Activated T-cell treated with anti-CD3 and anti-CD28 coated beads for 1 hour (primary cell): ENCODE data around the gene SARM1.

Source experiments
- DNase-seq: peaks from one replicate; pipeline ENCODE4 v3.0.0-alpha.2; 2020; ENCODE audit warnings: low read depth

Gene SARM1

DNA sequence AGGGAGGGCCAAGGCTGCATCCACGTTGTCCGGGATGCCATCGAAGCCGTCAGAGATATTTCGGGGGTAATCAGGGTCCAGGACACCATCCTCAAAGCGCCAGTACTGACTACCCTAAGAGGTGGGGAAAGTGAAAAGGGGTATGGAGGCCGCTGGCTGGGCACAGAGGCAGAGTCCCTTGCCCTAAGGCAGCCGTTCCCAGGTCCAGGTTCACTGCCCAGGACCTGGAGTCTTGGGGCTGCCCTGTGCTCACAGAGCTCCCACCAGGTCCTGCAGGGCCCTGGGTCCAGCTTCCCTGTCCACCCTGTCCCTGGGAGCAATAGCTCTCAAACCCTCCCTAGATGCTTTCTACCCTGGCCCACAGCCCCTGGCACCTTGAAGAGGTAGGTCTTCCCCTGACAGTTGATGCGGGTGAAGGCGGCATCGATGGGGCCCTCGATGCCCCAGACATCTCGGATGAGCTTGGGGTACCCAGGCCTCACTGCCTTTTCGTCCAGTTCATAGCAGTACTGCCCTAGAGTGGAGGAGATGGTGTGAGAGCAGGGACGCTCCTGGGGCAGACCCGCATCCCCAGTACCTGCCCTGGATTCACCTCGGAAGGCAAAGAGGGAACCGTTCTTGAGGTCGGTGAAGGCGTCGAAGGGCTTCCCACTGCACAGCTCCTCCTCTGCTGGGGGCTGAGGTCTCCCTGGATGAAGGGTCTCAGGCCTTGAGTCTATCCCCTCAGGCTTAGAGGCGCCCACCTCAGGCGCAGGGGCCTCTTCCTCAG lies 2.4 kb upstream of the SARM1 start:
- DNase-seq = no peak

DNA sequence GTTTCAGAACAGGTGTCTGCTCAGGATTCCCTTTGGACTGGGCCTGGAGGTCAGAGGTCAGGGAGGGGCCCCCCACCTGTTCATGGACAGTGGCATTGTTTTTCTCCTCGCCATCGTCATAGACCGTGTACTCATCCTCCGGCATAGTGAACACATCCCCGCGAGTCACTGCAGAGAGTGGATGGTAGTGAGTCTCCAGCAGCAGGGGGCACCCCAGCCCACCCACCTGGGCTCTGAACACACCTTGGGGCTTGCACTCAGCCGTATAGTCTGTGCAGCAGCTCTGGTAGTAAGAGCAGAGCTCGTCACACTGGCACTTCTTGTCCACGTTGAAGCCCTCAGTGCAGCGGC lies 1.8 kb upstream of the SARM1 start:
- no peak for DNase-seq

DNA sequence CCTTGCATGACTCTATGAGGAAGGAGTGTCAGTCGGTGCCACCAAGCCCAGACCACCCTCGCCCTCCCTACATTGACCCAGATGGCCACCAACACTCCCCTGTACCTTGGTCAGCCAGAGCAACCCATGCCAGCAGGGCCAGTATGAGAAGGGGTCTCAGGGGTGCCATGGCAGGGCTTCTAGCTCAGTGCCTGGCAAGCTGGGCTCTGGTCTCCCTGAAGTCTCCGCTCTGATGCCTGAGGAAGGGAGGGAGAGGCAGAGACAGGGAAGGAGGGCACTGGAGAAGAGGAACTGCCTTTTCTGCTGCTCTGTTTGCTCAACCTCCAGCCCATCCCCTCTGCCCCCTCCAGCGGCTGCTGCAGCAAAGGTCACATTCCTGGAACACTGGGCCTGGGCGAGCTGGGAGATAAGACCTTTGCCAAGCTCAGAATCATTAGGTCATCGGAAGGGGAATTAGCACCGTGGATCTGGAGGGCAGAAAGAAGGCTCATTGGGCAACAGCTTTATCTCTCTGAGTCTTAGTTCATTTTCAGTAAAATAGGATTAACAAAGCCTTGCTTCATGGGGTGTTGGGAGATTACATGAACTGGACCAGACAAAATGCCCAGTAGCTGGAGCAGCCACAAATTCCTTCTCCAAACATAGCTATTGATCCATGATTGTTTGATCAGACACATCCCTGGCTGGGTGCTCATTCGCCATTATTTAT lies 1.3 kb upstream of the SARM1 start, which contains the start of gene VTN:
Gene VTN (minus strand): TSS at position 273 of the 709 bp plus-strand sequence. CDS start 104 bp downstream, at position 169.
- no peak for DNase-seq

DNA sequence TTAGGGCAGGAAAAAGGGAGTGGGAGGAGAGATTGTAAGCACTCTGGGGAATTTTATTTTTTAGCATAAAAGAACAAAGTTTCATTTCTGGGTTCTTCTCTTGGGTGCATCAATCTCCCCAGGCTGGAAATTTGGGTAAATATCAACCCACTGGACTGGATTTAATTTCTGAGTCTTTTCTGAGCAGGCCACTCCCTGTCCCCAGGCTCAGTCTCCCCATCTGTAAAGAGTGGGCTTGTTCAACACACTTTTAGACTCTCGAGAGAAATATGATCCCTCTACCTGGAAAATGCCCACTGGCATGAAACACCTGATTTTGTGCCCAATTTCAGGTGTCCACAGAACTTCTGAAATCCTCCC lies 770 bp upstream of the SARM1 start:
- no peak for DNase-seq

DNA sequence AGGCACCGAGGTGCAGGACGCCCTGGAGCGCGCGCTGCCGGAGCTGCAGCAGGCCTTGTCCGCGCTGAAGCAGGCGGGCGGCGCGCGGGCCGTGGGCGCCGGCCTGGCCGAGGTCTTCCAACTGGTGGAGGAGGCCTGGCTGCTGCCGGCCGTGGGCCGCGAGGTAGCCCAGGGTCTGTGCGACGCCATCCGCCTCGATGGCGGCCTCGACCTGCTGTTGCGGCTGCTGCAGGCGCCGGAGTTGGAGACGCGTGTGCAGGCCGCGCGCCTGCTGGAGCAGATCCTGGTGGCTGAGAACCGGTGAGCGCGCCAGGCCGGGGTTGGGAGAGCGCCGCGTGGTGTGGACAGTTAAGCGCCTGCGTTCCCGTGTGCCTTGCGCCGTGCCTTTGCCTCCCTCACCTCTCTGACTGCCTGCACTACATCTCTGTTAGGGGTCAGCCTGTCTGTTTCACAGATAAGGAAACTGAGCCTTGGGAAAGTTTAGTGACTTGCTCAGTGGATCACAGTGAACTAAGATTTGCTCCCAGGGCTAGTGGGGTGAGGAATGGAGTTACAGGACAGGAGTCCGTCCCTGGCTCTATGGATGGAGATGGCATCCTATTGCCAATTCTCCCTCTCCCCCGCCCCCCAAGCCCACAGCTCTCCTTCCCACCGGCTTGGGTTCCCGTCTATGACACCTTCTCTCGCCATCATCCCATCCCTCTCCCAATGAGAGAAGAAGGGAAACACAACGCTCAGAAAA lies 880 bp downstream of the SARM1 start:
- no peak for DNase-seq

DNA sequence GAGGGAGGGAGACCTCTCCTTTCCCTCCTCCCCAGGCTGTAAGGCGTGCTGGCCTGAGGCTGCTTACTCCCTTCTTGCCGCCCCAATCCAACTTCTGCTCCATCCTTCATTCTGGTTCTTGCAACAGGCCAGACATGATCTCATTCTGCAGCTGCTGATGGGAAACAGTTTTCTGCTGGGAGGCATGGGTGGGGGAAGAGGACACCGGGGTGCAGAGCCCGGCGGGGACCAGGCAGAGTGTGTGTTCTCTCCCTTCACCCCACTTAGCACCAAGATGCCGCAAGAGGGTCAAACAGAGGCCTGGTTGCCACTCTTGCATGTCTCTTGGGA lies 1.4 kb downstream of the SARM1 start:
- no peak for DNase-seq

DNA sequence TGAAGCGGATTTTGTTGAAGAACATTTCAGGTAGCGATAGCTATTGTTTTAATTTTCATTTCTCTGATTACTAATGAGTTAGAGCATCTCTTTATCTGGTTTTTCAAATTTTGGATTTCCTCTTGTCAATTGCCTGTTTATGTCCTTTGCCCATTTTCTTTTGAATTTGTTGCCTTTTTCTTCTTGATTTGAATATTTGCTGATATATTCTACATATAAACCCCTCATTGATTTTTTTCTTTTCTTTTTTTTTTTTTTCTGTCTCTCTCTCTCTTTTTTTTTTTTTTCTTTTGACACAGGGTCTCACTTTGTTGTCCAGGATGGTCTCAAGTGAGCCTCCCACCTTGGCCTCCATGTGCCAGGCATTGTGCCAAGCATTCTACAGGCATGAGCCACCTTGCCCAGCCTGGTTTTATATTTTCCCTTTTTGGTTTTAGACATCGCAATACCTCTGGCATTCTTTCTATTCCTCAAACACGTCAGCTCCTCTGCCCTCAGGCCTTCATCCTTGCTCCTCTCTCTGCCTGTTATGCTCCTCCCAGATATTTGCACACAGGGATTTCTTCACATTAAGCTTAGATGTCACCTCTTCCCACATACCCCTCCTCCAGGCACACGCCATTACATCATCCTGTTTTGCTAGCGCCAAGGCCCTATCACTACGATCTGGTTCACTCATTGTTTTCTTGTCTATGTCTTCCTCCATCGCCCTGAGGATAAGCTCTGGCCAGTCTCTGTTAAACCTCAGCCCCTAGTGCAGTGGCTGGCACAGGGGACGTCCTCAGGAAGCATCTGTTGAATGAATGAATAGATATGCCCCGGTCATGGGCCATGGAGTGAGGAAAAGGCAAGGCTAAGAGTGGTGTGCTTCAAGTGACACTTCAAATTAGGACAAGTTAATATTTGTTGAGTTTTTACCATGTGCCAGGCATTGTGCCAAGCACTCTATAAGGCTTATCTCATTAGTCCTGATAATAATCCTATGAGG lies 8.6 kb downstream of the SARM1 start:
- no peak for DNase-seq

DNA sequence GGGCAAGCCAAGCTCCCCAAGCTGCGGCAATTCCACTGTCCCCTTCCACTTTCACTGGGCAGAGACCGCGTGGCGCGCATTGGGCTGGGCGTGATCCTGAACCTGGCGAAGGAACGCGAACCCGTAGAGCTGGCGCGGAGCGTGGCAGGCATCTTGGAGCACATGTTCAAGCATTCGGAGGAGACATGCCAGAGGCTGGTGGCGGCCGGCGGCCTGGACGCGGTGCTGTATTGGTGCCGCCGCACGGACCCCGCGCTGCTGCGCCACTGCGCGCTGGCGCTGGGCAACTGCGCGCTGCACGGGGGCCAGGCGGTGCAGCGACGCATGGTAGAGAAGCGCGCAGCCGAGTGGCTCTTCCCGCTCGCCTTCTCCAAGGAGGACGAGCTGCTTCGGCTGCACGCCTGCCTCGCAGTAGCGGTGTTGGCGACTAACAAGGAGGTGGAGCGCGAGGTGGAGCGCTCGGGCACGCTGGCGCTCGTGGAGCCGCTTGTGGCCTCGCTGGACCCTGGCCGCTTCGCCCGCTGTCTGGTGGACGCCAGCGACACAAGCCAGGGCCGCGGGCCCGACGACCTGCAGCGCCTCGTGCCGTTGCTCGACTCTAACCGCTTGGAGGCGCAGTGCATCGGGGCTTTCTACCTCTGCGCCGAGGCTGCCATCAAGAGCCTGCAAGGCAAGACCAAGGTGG lies 9.8 kb downstream of the SARM1 start:
- no peak for DNase-seq

DNA sequence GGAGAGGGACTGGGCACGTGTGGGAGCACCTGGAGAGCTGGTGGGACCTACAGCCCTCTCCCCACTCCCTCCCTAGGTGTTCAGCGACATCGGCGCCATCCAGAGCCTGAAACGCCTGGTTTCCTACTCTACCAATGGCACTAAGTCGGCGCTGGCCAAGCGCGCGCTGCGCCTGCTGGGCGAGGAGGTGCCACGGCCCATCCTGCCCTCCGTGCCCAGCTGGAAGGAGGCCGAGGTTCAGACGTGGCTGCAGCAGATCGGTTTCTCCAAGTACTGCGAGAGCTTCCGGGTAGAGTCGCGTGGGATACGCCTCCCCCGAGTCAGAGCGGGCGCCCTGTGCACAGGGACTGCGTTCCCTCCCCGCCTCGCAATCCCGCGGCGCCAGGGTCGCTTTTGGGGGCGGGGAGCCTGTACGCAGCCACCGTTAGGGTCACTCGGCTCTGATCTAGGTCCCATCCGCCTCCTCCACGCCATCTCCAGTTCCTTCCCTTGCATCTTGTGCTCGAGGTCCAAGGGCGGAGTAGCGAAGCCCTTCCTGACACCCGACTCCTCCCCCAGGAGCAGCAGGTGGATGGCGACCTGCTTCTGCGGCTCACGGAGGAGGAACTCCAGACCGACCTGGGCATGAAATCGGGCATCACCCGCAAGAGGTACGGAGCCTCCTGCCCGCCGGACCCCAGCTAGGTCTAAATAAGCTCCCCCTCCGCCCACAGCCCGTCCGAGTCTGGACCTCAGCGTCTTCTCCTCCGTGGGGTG lies 13.0 kb downstream of the SARM1 start:
- peak; percentile 47 for DNase-seq

DNA sequence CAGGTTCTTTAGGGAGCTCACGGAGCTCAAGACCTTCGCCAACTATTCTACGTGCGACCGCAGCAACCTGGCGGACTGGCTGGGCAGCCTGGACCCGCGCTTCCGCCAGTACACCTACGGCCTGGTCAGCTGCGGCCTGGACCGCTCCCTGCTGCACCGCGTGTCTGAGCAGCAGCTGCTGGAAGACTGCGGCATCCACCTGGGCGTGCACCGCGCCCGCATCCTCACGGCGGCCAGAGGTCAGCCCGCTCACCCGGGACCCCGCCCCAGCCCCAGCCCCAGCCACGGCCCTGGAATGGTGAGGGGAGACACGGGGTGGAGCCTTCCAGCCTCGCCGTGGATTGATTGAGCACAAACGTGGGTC lies 13.5 kb downstream of the SARM1 start:
- DNase-seq = no peak

DNA sequence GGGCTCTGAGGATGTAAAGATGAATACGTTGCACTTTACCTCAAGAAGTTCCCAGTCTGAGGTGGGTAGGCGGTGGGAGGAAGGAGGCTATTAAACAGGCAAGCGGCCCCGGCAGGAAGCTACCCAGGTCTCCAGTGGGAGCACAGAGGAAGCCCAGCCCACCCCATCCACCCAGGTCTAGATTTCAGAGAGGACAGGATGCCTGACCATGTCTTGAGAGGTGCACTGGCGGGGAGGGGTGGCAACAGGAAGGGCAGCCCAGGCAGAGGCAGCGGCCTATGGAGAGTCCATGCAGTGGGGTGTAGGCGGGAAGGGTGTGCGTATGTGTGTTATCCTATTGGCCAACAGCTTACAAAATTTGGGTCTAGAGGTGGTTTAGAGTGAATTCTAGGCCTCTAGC lies 13.9 kb downstream of the SARM1 start:
- no peak for DNase-seq

DNA sequence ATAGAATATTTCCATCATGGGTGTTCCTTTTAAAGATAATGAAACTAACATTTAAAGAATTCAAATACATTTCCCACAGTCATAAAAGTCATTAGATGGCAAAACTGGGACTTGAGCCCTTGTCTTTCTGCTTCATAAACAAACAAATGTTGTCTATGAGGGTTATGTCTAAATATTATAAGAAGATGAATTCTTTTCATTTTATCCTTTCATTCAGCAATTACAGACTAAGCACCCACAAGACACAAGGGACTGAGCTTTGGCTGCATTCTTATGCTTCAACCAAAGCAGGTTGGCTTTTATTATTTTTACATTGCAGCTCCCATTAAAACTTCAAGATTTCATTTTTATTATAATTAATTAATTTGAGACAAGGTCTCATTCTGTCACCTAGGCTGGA lies 14.9 kb downstream of the SARM1 start:
- DNase-seq = no peak

DNA sequence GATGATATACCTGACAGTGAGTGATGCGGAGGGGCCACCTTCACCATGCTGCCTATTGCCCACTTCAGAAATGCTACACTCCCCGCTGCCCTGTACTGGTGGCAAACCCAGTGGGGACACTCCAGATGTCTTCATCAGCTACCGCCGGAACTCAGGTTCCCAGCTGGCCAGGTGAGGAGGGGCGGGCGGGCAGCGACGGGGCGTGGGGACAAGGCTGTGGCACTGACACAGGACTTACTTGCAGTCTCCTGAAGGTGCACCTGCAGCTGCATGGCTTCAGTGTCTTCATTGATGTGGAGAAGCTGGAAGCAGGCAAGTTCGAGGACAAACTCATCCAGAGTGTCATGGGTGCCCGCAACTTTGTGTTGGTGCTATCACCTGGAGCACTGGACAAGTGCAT lies 16.6 kb downstream of the SARM1 start:
- no peak for DNase-seq

DNA sequence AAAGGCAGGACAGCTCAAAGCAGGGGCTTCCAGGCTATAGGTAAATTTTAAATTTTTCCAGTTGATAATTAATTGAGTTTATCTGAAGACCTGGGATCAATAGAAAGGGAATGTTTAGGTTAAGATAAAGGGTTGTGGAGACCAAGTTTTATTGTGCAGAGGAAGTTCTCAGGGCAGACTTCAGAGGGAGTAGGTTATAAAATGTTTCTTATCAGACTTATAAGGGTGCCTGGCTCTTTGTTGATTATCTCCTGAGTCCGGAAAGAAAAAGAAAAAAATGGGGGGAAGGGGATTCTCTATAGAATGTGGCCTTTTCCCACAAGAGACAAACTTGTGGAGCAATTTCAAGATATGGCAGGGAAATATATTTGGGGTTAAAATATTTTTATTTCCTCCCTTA lies 18.6 kb downstream of the SARM1 start:
- DNase-seq = no peak

DNA sequence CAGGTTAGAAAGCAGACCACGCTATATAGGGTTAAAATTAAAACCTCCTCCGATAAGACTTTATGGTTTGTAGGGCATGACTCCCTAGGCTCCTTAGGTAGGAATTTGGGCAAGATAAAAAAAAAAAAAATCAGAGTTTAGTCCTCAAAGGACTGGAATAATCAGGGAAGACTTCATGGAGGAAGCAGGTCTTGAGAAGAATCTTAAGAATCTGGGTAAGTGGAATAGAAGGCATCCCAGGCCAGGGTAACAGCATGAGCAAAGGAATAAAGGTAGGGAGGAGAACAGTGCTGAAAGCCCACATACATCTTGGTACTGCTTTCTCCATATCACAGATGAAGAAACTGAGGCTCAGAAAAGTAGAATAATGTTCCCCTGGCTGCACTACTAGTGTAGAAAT lies 19.1 kb downstream of the SARM1 start:
- DNase-seq = no peak

DNA sequence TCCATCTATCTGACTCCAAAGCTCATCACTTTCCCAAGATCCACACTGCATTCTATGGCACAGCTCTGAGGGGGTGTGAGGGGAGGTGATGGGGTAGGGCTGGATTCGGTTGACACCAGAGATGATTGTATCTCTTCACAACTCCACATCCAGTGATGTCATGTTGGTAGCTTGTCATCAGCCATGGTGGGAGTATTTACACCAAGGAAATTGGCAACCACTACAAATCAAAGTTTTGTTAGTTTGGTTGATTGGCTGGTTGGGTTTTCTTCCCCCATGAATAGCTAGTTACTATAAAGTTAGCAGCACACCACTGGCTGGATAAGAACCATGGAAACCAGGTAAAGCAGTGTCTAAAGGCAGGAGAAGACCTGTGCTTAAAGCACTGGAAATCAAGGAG lies 19.5 kb downstream of the SARM1 start:
- DNase-seq = no peak

DNA sequence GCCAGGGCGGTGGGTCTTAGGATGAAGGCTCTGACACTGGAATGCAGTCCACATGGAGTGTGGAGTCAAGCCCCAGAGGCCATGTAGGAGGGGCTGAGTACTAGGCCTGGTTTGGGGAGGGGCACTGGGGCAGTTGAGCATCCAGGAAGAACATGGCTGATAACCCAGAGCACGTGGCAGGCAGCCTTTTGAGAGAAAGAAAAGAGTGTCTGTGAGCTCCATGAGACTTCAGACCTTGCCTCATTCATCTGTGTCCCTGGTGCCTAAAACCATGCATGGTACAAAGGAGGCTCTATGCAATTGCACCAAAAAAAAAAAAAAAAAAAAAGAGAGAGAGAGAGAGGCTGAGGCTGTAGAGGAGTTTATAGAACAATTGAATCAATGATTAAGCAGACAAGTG lies 19.9 kb downstream of the SARM1 start:
- no peak for DNase-seq

DNA sequence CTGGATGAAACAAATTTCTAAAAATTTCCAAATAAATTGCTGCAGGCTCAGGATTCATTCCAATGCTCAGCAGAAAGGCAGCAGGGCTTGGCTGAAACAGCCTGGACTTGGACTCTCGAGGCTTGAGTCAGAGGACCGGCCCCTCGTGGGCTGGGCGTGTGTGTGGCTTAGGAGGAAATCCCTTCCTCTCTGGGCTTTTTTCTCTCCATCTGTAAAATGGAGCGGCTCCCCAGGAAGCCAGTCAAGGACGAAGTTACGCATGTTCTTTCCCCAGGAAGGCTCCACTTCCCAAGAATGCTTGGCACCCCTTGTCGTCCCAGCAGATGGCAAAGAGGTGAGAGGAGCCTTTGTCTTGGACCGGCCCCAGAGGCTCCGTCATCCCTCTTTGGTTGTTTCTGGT lies 21.0 kb downstream of the SARM1 start:
- DNase-seq = no peak

DNA sequence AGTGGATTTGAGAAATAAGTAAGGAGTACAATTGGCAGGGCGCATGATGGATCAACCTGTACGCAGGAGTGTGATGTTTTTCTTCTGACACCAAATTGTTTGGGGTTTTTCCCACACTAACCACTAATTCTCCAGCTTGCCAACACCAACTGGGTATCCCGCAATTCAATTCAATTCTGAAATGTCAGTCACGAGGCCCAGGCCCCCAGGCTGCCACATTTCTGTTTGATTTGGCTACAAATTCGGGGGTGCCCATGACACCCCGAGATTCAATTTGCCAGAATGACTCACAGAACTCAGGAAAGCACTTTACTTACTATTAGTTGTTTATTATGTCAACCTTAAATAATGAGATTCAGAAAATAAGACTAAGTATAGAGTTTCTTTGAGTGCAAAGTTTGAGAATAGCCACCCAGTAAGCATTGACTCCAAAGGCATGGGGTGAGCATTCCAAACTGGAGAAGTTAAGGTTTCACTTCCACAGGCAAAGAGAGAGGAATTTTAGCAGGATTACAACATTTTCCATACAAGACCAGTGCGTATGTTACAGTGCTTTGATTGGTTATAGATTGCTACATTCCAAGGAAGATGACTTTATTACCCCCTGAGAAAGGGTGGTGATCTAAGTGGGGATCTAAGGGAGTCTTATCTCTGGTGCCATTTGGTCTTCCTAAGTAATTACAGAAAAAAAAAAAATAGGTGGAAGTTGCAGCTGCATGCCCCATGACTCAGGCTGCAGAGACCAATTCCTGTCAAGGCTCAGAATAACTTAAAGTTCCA lies 23.0 kb downstream of the SARM1 start:
- DNase-seq = no peak

DNA sequence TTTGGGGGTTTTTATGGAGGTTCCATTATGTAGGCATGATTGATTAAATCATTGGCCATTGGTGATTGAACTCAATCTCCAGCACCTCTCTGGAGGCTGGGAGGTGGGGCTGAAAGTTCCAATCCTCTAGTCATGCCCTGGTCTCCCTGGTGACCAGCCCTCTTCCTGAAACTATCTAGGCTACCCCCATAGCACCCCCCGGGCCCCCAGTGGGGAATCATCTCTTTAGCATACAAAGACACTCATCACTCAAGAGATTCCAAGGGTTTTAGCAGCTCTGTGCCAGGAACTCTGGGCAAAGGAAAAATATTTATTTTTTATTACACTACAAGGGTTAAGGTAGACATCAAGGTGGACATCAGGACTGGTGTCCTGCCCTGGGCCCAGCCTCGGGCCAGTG lies 23.9 kb downstream of the SARM1 start:
- no peak for DNase-seq
